Activated naive CD4-positive, alpha-beta T cell (primary cell): ENCODE results near the gene MYOF.
"Not testable (repeated sequence)": the region's sequence is repeated elsewhere in the genome, so short reads cannot be mapped to it uniquely, and the experiment has no call there.

Experiments used
- DNase-seq, 4 experiments: peaks; one replicate each; lab custom pipeline; 2025; lab: John Stamatoyannopoulos, UW

MYOF gene

DNA sequence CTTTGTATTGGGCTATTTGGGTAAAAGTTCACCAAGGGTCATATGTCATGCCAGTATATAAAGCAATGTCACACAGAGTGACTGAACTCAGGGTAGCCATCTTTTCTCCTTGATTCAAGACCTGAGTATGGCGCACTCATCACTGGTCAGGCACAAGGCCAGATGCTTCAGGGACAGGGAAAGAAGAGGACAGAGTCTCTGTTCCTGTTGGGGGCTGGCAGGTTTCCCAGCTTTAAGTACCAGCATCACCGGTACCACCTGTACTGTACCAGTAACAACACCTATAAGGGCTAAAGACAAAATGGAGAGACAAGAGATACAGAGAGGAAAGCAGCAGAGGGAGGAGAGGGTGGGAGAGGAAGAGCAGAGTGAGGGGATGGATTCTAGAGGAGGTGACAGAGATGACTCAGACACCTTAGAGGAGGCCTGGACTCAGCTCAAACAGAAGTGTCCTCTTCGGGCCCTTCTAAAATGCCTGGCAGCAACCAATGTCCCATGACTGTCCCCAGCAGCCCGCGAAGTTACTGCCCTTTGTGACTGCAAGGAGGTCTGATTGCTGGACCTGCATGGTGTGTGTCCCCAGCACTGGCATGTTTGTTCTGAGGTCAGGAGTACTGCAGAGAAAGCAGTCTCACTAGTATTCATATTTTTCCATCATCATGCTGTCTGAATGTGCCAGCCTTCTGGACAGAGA, 191.3 kb downstream of the MYOF start:
- no peak for DNase-seq

DNA sequence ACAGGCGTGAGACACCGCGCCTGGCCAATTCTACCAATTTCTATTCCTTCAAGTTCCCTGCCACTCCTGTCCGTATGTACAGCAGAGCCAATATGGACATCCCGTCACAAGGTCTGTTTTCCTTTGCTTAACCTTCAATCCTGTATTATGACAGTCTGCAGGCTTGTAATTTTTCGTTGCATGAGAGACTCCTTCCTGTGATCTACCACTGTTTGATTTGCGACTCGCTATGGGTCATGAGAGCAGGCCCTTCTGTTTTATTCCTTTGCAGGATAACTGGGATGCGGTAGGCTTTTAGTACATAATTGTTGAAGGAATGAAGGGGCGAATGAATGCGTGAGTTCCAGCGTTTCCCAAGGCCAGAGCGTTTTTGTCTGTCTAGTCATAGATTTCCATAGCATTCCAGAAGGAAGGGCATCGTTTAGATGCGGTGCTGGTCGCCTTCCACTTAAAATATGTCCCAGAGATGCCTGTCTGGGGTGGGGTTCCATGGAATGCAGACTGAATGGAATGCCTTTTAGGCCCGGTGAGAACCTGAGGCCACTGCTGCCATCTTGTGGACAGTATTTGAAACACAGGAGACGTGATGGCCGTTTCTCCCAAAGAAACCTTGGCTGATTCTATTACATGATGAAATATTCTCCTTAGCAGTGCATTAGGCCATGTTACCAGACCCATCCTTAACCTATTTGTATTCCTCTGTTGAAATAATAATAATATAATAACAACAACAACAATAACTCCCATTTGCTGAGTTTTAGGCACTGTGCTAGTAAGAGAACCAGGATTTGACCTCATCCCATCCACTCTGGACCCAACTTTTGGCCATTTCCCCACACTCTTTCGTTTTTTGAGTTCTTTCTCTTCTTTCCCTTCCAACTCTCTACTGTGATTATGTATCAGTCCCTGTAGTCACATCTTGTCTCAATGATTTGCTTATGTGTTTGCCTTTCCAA, 193.2 kb downstream of the MYOF start:
- peak in 3 of 4 experiments; percentile 4 to 18 (median 15) for DNase-seq

DNA sequence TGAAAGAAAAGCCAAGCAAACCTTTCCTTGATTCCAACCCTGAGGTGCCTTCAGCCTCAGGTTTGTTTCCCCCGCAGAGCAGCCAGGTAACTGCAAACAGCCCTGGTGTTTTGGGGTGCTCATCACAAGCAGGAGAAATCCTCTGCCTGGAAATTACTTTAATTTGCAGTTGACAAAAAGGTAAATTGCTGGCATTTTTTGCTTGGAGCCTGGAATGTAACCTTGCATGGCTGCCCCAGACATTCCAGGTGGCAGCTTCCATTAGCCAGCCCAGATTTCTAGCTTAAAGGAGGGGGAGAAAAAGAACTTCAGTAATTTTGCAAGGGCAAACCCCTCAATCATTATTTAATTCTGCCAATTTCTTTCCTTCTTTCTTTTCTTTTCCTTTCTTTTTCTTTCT, 194.4 kb downstream of the MYOF start:
- no peak for DNase-seq

DNA sequence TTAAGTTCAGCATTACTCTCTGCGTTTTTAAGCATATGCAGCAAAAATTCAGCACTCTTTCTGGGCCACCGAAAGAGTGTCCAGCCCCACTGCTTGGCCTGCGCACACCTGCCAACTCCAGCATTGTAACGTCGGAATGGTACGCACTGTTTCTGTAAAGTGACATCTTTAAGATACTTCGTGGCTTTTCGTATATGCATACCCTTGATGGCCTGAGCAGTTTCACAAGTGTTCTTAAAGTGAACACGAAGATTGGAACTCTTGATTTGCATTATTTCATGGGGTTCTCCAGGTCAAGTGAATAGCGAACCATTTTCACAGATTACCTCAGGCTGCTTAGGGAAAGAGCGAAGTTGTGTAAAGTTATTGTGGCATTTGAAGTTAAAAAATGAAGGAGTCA, 197.9 kb downstream of the MYOF start:
- DNase-seq: not testable (repeated sequence)

DNA sequence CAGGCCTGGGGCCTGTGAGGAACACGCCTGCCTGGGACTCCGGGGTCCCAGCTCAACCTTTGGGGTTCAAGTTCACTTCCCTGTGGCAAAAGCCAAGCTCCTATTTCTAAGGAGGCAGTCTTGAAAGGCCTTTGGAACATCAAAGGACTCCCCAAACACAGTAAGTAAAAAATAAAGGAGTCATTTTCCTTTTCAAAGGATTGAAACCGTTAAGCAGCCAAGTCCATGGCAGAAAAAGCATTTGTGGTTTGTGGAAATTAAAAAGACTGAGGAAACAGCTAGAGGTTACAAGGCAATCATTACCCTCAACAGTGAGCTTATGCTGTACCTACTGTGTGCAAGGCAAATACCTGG, 200.8 kb downstream of the MYOF start:
- DNase-seq: no peak

DNA sequence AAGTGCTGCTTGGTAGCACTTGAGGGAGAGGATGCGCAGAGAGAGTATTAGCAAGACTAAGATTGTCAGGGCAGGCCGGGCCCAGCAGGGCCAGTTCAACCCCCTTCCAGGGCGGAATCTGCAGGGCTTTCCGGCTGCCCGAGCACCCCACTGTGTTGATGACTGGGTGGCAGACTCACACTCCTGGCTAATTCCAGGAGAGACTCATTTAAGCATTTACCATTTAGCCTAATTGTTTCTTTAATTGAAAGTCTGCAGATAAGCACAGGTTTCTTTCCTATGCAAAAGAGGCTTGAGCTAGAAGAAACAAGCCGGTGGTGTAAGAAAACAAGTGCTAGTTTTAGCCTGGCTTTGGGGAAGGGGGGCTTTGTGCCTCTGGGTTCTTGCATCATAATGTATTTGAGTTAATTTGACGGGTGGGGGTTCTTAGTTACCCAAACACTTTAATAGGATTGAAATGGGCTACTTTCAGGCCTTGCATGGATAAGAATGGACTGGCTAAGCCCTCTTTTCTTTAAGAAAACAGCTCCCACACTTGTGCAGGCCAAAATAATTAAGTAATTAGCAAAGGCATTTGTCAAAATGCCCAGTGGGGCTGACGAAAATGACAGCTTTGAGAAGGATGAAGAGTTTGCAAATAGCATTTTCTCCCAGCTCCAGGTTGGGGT, 201.3 kb downstream of the MYOF start:
- no peak for DNase-seq

DNA sequence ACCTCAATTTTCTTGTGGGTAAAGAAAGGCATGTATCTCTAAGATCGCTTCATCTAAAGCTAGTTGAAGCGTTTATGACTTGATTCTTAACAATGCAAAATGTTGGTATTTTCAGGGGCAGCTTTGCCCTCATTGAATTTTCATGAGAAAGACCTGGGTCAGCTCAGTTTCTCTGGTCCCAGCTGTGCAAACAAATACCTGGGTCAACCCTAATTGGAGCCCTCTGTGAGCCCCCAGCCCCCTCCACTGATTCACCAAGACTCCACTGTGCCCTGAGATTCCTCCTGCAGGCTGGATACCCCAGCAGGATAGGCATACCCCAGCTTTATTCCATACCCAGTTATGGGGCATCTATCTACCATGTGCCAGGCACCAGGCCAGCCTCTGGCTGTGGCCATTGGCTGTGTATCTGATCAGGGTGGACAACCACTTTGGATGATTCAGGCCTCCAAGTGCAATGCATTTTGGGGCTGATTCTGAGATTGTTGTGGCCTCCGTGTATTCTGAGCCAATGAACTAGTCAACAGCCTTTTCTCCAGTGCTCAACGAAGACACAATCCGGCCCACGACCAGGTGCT, 201.9 kb downstream of the MYOF start:
- DNase-seq: no peak

DNA sequence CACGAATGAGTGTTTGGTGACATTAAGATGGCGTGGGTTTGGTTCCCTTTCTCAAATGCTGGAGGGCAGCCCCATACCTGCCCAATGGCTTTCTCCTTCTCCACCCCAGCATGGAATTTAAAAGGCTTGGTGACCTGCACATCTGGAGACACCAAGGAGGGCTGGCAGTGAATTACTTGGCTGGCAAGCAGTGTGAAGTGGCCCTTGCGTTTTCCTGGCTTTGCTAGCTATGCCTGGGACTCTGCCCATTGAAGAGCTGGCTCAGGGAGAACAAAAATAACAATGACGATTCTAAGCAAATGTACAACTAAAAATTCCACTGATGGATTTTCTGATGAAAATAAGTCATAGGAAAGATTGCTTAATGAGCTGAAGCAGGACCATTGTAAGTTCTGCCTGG, 204.8 kb downstream of the MYOF start:
- no peak for DNase-seq

DNA sequence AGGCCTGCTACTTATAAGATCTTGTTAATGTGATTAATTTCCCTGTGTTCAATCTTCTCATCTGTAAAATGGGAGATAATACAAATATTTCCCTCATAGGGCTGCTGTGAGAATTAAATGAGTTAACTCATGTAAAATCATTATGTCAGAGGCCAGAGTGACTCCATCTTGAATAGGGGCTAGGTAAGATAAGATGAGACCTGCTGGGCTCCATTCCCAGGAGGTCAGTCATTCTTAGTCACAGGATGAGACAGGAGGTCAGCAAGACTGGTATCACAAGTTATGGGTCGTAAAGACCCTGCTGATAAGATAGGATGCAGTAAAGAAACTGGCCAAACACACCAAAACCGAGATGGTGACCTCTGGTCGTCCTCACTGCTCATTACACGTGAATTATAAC, 207.7 kb downstream of the MYOF start:
- DNase-seq: no peak

DNA sequence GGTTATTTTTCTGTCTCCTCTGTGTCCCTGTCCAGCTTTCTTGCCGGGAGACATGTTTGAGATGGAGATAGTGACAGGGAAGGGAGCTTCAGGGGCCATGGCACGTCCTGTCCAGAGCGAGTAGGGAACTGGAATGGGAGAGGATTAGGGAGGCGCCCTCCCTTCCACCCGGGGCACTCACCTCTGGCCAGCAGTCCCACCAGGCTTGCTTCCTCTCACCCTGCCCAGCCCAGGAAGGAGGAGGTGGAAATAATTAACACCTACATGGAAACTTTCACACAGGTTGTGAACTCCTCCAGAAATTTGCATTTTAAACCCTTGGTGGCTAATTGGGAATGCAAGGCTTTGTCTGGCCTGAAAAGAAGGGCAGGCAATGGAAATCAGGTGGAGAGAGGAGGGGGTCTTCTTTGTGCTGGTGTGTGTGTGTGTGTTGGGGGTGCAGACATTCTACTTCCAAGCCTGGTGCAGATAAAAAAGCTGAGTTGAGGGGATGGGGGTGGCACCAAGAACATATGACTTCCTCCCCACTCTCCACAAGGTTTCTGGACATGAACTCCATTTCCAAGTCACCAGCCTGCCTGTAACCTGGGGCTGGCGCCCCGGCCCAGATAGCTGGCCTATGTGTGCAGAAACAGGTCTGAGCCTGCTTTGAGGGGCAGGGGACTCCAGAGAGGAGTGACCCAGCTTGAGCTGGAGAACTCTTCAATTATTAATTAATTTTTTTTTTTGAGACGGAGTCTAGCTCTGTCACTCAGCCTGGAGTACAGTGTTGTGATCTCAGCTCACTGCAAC, 209.1 kb downstream of the MYOF start:
- DNase-seq: no peak

DNA sequence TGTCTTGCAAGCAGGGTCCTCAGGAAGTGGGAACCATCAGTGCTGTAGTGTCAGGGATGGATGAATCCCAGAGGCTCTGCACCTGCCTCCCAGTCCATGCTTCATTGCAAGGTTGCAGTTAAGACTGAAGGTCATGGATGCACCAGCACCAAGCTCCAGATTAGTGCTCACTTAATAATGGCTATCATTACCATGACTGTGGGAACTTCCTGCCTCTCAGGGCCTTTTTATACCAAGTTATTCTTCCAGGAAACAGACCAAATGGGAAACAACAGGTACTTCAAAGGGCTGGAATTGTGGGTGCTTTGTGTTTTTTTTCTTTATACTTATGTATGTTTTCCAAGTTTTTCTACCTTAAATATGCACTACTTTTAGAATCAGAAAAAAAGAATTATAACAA, 210.8 kb downstream of the MYOF start:
- DNase-seq: no peak

DNA sequence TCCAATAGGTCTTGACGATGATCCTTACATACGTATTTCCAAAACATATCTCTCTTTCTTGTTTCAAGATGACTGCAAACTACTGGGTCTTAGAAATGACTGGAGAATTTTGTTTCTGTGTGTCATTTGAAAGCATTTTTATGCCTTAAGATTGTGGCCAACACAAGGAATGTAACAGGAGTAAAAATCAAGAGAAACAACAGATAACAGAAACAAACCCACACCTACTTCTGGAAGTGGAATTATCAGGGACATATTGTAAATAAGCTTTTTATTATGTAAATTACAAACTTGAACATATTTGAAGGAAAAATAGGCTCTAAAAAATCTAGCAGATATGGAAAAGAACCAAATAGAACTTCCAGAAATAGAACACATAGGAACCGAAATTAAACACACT, 212.9 kb downstream of the MYOF start:
- no peak for DNase-seq

DNA sequence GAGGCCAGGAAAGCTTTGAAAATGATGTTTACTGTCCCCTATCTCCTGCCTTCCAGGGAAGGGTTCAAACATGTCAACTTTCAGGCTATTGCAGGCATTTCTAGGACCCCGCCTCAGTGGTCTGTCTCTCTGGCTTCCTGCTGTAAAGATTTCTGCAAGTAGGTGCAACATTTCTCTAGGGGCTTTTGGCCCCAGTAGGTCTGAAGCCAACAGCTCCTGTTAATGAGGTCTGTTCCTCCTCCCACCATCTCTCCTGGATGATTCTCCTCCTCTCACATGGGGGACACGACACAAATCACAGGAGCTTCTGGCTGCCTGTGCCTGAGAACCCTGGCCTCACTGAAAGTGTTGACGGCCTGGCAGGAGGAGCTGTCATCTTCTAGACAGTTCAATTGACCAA, 214.1 kb downstream of the MYOF start:
- DNase-seq: no peak

DNA sequence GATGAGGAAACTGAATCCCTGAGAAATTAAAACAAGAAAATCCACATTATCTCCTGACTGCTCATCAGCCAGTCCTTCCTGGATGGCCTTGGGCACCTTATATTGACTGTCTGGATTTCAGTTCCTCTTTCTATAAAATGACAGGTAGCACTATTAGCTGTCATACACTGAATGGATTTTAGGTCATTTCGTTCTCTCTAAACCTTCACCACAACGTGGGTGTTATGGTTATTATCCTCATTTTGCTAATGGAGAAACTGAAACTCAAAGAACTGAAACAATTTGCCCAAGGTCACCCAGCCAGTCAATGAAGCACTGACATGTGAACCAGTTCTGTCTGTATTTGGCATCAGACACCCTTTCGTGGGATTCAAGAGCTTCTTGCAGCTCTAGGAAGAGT, 214.6 kb downstream of the MYOF start:
- DNase-seq: no peak

DNA sequence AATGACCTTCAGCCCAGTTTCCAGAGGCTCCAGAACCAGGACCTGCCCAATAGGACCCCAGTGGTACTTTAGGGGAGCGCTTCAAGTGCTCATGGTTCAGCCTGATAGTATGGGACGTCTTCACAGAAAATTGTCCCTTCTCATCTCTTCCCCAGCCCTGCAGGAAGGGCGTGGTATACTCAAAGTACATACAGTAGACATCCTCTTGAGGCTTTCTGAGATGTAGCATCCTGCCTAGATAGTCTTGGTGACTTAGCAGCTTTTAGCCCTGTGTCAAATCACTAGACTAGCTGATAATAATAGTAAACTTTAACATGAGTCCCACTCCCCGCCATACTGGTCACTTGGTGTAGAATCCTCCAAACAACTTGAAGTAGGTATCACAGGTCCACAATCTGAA, 215.3 kb downstream of the MYOF start:
- DNase-seq: no peak

DNA sequence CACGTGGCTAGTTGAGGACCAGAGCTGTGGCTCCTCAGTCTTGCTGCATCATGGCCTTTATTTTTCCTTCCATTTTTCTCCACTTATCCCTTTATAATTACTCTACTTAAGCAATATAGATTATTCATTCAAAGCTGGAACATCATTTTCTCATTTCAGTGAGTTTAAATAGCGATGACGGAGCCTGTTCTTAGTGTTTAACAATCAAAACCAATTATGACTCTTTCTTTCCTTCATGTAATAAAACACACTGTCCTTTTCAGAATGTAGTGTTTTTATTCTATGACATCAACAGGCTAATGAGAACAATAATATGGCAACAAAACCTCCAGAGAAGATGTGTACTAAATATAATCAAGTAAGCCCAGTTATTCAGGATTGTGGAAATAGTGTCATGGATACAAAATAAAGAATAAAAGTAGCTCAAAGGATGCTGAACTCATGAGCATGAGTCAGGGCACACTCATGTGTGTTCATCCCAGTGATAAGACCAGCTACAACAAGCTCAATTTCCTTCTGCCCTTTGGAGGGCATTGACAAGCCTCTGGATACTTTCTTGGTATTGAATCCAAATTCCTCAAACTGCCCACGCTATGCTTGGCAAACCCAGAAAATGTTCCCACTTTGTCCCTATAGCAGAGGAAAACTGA, 220.0 kb downstream of the MYOF start:
- no peak for DNase-seq

DNA sequence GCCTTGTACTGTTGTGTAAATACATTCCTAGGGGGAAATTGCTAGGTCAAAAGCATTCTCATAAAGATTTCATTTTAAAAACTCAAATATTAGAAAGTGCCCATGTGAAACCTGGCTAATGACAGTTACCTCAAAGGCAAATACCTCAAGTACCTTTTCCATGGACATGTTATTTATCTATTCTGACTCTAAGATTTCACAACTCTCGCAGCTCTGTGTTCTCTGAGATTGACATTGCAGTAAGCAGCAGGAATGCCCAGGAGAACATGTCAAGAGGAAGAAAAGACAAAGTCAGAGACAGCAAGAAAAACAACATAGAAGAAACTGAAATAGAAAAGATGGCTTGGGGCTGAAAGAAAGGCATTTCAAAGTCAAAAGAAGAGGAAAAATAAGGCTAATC, 221.0 kb downstream of the MYOF start:
- DNase-seq: no peak

DNA sequence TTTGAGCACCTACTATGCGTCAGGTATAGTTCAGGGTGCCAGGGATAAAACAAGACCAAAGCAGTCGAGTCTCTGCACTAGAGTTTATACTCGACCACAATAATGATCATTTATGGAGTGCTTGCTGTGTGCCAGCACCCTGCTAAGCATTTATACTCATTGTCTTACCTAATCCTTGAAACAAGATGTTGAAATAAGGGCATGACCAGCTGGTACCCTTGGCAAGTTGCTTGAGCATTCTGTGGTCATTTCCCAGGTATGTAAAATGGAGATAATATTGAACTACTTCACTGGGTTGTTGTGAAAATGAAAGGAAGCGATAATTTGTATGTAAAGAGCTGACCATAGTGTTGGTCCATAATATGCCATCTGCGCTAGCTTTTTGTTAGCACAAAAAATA, 223.0 kb downstream of the MYOF start:
- DNase-seq: no peak
